SK-N-SH treated with all-trans-retinoic acid at 6 μM for 48 hours (cell line): ENCODE results near the gene ZC2HC1C.

Experiments
- ATAC-seq: fragments of 200-7000 bp; cut with Tn5 transposase; 3 replicates; pipeline ENCODE4 v1.9.1; 2020; ENCODE audit warnings: mild to moderate bottlenecking, moderate library complexity
- ARNTL ChIP-seq: fragments of 450-650 bp; formaldehyde crosslinking; IDR thresholded peaks from 2 replicates; pipeline ENCODE4 v1.5.0; 2020; ENCODE audit warnings: low read depth, mild to moderate bottlenecking, moderate library complexity, borderline replicate concordance
- BACH2 ChIP-seq: fragments of 250-450 bp; sonication (Bioruptor Pico); IDR thresholded peaks from 2 replicates; pipeline ENCODE4 v1.9.0; 2021; ENCODE audit warnings: mild to moderate bottlenecking, borderline replicate concordance
- CSDC2 ChIP-seq: fragments of 250-450 bp; sonication (Bioruptor Pico); IDR thresholded peaks from 2 replicates; pipeline ENCODE4 v1.5.0; 2020; ENCODE audit warnings: mild to moderate bottlenecking, moderate library complexity
- ESRRG ChIP-seq: fragments of 250-450 bp; sonication (Bioruptor Pico); IDR thresholded peaks from 2 replicates; pipeline ENCODE4 v1.6.1; 2021; ENCODE audit warnings: mild to moderate bottlenecking
- GLIS3 ChIP-seq: fragments of 250-450 bp; sonication (Bioruptor Pico); IDR thresholded peaks from 2 replicates; pipeline ENCODE4 v1.5.0; 2020; ENCODE audit warnings: mild to moderate bottlenecking, moderate library complexity
- ISL1 ChIP-seq: fragments of 250-450 bp; sonication (Bioruptor Pico); IDR thresholded peaks from 2 replicates; pipeline ENCODE4 v2.1.2; 2022; ENCODE audit warnings: mild to moderate bottlenecking, moderate library complexity
- OSR1 ChIP-seq: fragments of 250-450 bp; sonication (Bioruptor Pico); IDR thresholded peaks from 2 replicates; pipeline ENCODE4 v1.8.0; 2022; ENCODE audit warnings: moderate library complexity, mild to moderate bottlenecking, inconsistent platforms
- POU6F1 ChIP-seq: fragments of 250-450 bp; sonication (Bioruptor Pico); IDR thresholded peaks from 2 replicates; pipeline ENCODE4 v1.8.0; 2021; ENCODE audit warnings: low read depth, mild to moderate bottlenecking, moderate library complexity, borderline replicate concordance
- RARB ChIP-seq: fragments of 250-450 bp; sonication (Bioruptor Pico); IDR thresholded peaks from 2 replicates; pipeline ENCODE4 v1.8.0; 2021; ENCODE audit warnings: mild to moderate bottlenecking, moderate library complexity
- SNAI2 ChIP-seq: fragments of 250-450 bp; sonication (Bioruptor Pico); IDR thresholded peaks from 2 replicates; pipeline ENCODE4 v1.5.0; 2020; ENCODE audit warnings: mild to moderate bottlenecking, moderate library complexity
- TCF4 ChIP-seq: fragments of 250-450 bp; sonication (Bioruptor Pico); IDR thresholded peaks from 2 replicates; pipeline ENCODE4 v1.8.0; 2021; ENCODE audit warnings: mild to moderate bottlenecking, moderate library complexity, borderline replicate concordance
- TOX ChIP-seq: fragments of 250-450 bp; sonication (Bioruptor Pico); IDR thresholded peaks from 2 replicates; pipeline ENCODE4 v1.8.0; 2021; ENCODE audit warnings: mild to moderate bottlenecking, moderate library complexity, borderline replicate concordance
- TSHZ2 ChIP-seq: fragments of 250-450 bp; sonication (Bioruptor Pico); IDR thresholded peaks from 2 replicates; pipeline ENCODE4 v1.5.0; 2020; ENCODE audit warnings: mild to moderate bottlenecking, moderate library complexity
- ZC3H10 ChIP-seq: fragments of 250-450 bp; sonication (Bioruptor Pico); IDR thresholded peaks from 2 replicates; pipeline ENCODE4 v1.5.1; 2021; ENCODE audit warnings: mild to moderate bottlenecking, moderate library complexity
- ZFP3 ChIP-seq: fragments of 250-450 bp; sonication (Bioruptor Pico); IDR thresholded peaks from 2 replicates; pipeline ENCODE4 v1.5.0; 2020; ENCODE audit warnings: mild to moderate bottlenecking, moderate library complexity
- ZFP30 ChIP-seq: fragments of 450-650 bp; formaldehyde crosslinking; IDR thresholded peaks from 2 replicates; pipeline ENCODE4 v1.5.0; 2022; ENCODE audit warnings: mild to moderate bottlenecking, moderate library complexity
- ZNF565 ChIP-seq: fragments of 450-650 bp; formaldehyde crosslinking; conservative IDR thresholded peaks from 2 replicates; pipeline ENCODE4 v1.5.0; 2020; ENCODE audit warnings: low read depth, mild to moderate bottlenecking, moderate library complexity
- ZNF70 ChIP-seq: fragments of 450-650 bp; formaldehyde crosslinking; IDR thresholded peaks from 2 replicates; pipeline ENCODE4 v1.5.0; 2020; ENCODE audit warnings: mild to moderate bottlenecking, moderate library complexity
- TF ChIP-seq, protein P1 (sequence below): fragments of 250-450 bp; sonication (Bioruptor Pico); IDR thresholded peaks from 2 replicates; pipeline ENCODE4 v1.5.1; 2020; ENCODE audit warnings: low read depth, mild to moderate bottlenecking, moderate library complexity
- TF ChIP-seq, protein P2 (sequence below): fragments of 250-450 bp; sonication (Bioruptor Pico); IDR thresholded peaks from 2 replicates; pipeline ENCODE4 v1.5.1; 2021; ENCODE audit warnings: mild to moderate bottlenecking, moderate library complexity
- TF ChIP-seq, protein P3 (sequence below): fragments of 250-450 bp; sonication (Bioruptor Pico); IDR thresholded peaks from 2 replicates; pipeline ENCODE4 v1.8.0; 2020; ENCODE audit warnings: mild to moderate bottlenecking, moderate library complexity, borderline replicate concordance

Gene ZC2HC1C, protein sequence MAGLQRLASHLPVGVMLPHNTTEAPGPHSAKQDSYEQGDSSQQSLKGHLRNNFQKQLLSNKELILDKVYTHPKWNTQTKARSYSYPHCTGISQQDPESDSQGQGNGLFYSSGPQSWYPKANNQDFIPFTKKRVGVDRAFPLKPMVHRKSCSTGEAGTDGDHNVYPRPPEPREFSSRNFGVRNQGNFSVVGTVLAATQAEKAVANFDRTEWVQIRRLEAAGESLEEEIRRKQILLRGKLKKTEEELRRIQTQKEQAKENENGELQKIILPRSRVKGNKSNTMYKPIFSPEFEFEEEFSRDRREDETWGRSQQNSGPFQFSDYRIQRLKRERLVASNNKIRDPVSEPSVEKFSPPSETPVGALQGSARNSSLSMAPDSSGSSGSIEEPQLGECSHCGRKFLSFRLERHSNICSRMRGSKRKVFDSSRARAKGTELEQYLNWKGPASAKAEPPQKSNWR

DNA sequence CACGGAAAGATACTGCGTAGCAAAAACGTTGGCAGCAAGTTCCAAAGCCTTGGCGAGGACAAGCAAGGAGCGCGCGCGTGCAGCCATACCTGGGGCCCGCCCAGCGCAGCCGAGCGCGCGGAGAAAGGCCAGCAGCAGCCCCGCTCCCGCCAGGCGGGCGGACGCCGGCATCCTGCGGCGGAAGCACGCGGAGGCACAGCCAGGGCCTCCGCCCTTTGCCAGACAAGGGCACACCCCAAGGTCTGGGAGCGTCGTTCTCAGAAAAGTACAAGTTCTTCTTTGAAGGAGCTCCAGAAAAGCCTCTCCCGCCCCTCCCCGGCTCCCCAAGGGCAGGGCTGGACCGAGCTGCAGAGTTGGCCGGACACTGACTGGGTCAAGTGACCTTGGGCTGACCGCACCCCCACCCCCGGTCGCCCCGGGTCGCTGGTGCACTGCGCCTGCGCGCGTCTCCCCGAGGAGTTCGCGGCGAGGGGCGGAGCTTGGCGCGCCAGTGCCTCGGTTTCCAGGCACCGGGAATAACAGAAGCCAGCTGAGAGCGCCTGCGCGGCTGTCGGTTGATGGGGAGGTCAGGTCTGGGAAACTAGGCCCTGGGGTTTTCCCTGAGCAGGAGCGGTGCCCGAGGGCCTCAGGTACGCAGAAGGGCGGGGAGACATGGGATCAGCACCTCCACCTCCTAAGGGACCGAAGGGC is at the start of gene ZC2HC1C:
Gene ZC2HC1C (plus strand): TSS at position 521 of the 690 bp plus-strand sequence. CDS start 933 bp downstream, outside the sequence.
- ATAC-seq: peak; percentile 84
- TF ChIP-seq ESRRG (peak; percentile 74; the same call in 1 of the 2 replicates), SNAI2 (CRISPR knock-in tag) (no peak), CSDC2 (0 out of 2 replicates have a peak, but pooled peaks have one; percentile 22), ZFP3 (CRISPR knock-in tag) (0 out of 2 replicates have a peak, but pooled peaks have one; percentile 34), ZNF70 (CRISPR knock-in tag) (no peak), BACH2 (CRISPR knock-in tag) (no peak)

GRCh38 chr14:75022655-75023054 is 46.8 kb upstream of the ZC2HC1C start:
- ATAC-seq: peak; percentile 60; the same call in 1 of the 3 replicates
- TF ChIP-seq, protein P1, sequence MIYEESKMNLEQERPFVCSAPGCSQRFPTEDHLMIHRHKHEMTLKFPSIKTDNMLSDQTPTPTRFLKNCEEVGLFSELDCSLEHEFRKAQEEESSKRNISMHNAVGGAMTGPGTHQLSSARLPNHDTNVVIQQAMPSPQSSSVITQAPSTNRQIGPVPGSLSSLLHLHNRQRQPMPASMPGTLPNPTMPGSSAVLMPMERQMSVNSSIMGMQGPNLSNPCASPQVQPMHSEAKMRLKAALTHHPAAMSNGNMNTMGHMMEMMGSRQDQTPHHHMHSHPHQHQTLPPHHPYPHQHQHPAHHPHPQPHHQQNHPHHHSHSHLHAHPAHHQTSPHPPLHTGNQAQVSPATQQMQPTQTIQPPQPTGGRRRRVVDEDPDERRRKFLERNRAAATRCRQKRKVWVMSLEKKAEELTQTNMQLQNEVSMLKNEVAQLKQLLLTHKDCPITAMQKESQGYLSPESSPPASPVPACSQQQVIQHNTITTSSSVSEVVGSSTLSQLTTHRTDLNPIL (CRISPR knock-in tag): no peak
- no peak for TF ChIP-seq ISL1 (CRISPR knock-in tag)
- TF ChIP-seq, all 23 proteins: peak for 0

- no peak for ATAC-seq
- TF ChIP-seq GLIS3 (CRISPR knock-in tag): no peak
- TF ChIP-seq, protein P2, sequence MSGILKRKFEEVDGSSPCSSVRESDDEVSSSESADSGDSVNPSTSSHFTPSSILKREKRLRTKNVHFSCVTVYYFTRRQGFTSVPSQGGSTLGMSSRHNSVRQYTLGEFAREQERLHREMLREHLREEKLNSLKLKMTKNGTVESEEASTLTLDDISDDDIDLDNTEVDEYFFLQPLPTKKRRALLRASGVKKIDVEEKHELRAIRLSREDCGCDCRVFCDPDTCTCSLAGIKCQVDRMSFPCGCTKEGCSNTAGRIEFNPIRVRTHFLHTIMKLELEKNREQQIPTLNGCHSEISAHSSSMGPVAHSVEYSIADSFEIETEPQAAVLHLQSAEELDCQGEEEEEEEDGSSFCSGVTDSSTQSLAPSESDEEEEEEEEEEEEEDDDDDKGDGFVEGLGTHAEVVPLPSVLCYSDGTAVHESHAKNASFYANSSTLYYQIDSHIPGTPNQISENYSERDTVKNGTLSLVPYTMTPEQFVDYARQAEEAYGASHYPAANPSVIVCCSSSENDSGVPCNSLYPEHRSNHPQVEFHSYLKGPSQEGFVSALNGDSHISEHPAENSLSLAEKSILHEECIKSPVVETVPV (CRISPR knock-in tag): no peak
- TF ChIP-seq, protein P3, sequence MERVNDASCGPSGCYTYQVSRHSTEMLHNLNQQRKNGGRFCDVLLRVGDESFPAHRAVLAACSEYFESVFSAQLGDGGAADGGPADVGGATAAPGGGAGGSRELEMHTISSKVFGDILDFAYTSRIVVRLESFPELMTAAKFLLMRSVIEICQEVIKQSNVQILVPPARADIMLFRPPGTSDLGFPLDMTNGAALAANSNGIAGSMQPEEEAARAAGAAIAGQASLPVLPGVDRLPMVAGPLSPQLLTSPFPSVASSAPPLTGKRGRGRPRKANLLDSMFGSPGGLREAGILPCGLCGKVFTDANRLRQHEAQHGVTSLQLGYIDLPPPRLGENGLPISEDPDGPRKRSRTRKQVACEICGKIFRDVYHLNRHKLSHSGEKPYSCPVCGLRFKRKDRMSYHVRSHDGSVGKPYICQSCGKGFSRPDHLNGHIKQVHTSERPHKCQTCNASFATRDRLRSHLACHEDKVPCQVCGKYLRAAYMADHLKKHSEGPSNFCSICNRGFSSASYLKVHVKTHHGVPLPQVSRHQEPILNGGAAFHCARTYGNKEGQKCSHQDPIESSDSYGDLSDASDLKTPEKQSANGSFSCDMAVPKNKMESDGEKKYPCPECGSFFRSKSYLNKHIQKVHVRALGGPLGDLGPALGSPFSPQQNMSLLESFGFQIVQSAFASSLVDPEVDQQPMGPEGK (CRISPR knock-in tag): no peak
- TF ChIP-seq ZFP3 (CRISPR knock-in tag): no peak
- TF ChIP-seq TSHZ2 (CRISPR knock-in tag): no peak
- no peak for TF ChIP-seq ESRRG
- TF ChIP-seq ZFP30 (CRISPR knock-in tag): no peak
- no peak for TF ChIP-seq TCF4 (CRISPR knock-in tag)
- no peak for TF ChIP-seq BACH2 (CRISPR knock-in tag)
- TF ChIP-seq, protein P1 (CRISPR knock-in tag): no peak
- TF ChIP-seq SNAI2 (CRISPR knock-in tag): no peak
- TF ChIP-seq CSDC2: no peak
- TF ChIP-seq OSR1: no peak
- TF ChIP-seq ZC3H10: no peak
- TF ChIP-seq ARNTL (CRISPR knock-in tag): no peak
- no peak for TF ChIP-seq ZNF565 (CRISPR knock-in tag)
- no peak for TF ChIP-seq TOX
- no peak for TF ChIP-seq RARB
- TF ChIP-seq ZNF70 (CRISPR knock-in tag): no peak
- TF ChIP-seq POU6F1 (CRISPR knock-in tag): no peak
Measured at GRCh38 chr14:75023108-75023507, 46.3 kb upstream of the ZC2HC1C start.
